ENCODE results near the gene SDK1. TPM values are rescaled to one million over a fixed set of nuclear protein-coding genes. Genes with fewer than 3 reads are reported as not detected.

SDK1 gene
- total RNA-seq, 1 donor from 2014 or later, result 10.9 TPM

DNA sequence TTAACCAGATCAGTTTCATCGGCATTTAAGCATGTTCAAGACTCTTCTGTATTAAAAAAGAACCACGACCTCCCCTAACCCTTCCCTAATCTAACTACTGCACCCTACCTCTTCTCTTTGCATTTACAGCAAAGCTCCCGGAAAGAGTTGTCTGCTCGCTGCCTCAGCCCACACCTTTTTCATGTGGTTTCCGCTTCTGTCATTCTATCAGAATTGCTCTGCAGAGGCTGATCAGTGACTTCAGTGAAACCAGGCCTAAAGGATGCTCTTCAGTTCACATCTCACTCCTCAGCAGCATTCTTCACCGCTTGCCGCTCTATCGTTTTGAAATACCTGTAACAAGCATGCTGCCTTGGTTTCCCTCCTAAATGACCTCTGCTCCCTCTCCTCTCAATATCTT, 160.9 kb downstream of the SDK1 start:
- Mint-ChIP-seq H3K4me3 (ENCODE audit: unreplicated experiment) (no peak overlapping the region), H3K36me3 (ENCODE audit: low read depth) (peaks cover 8% of the 10 kb centered on the region), H3K9me3 (ENCODE audit: low read depth) (peaks cover 5% of the 10 kb centered on the region), H3K27me3 (ENCODE audit: low read depth) (no peaks in the 10 kb centered on the region), H3K4me1 (ENCODE audit: low read depth) (peaks cover 8% of the 10 kb centered on the region), H3K27ac (ENCODE audit: unreplicated experiment) (no peak overlapping the region)
- TF ChIP-seq, protein P1, sequence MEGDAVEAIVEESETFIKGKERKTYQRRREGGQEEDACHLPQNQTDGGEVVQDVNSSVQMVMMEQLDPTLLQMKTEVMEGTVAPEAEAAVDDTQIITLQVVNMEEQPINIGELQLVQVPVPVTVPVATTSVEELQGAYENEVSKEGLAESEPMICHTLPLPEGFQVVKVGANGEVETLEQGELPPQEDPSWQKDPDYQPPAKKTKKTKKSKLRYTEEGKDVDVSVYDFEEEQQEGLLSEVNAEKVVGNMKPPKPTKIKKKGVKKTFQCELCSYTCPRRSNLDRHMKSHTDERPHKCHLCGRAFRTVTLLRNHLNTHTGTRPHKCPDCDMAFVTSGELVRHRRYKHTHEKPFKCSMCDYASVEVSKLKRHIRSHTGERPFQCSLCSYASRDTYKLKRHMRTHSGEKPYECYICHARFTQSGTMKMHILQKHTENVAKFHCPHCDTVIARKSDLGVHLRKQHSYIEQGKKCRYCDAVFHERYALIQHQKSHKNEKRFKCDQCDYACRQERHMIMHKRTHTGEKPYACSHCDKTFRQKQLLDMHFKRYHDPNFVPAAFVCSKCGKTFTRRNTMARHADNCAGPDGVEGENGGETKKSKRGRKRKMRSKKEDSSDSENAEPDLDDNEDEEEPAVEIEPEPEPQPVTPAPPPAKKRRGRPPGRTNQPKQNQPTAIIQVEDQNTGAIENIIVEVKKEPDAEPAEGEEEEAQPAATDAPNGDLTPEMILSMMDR (IDR thresholded peaks at IDR 0.05), result no peak
- DNase-seq (ENCODE audit: low spot score), result no peak

DNA sequence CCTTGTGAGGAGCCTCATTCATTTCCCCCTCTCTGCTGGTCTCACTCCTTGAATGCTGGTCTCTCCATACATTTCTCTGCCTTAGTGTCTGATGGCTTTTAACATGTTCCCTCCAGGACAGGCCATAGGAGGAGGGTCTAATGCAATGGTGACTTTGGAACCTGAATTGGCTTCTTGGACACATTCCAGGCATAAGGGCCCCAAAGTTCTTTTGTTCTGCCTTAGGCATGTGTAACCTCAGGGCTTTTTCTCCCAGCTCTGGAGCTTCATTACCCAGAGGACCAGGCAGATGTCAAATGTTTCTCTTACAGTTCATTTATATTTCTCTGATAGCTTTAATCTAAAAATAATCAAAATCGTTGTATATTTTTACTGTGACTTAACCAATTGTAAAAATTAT, 162.6 kb downstream of the SDK1 start:
- Mint-ChIP-seq H3K4me3 (ENCODE audit: unreplicated experiment) (no peak overlapping the region), H3K27ac (ENCODE audit: unreplicated experiment) (no peak overlapping the region), H3K36me3 (ENCODE audit: low read depth) (peaks cover 5% of the 10 kb centered on the region), H3K4me1 (ENCODE audit: low read depth) (peaks cover 4% of the 10 kb centered on the region), H3K27me3 (ENCODE audit: low read depth) (no peaks in the 10 kb centered on the region), H3K9me3 (ENCODE audit: low read depth) (no peaks in the 10 kb centered on the region)
- no peak for DNase-seq (ENCODE audit: low spot score)
- TF ChIP-seq, protein P1 (IDR thresholded peaks at IDR 0.05), result no peak

DNA sequence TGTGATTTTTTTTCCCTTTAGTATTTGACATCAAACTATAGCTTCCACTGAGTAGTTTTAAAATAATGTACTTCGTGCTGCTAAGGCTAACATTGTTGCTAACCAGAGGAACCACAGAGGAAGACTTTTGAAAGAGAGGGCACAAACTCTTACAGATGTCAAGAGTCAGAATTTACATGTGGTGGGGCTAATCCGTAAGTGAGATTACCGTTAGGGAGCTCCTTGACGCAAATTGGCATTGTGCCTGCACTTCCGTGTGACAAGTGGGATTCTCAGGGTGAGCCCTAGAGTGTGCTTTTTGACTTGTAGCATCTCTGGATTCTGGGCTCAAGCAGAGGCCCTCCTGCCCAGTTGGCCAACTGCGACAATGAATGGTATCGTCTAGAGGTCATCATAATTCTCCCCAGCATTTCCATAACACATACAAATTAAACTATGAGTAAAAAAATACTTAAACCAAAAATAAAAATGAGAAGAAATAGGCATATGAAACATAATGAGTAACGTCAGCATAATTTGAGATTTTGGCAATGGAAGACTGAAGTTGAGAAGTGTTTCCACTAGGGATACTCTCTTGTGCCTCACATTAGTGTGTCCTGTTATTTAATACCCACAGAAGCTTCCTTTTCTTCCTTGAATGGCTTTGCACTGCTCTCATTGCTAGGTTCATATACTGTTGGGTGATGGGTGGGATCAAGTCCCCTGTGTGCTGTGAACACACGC, 164.0 kb downstream of the SDK1 start:
- Mint-ChIP-seq H3K36me3 (ENCODE audit: low read depth) (peaks cover 5% of the 10 kb centered on the region), H3K27me3 (ENCODE audit: low read depth) (no peaks in the 10 kb centered on the region), H3K4me3 (ENCODE audit: unreplicated experiment) (no peak overlapping the region), H3K9me3 (ENCODE audit: low read depth) (no peaks in the 10 kb centered on the region), H3K27ac (ENCODE audit: unreplicated experiment) (no peak overlapping the region), H3K4me1 (ENCODE audit: low read depth) (peaks cover 4% of the 10 kb centered on the region)
- DNase-seq (ENCODE audit: low spot score), result no peak
- TF ChIP-seq, protein P1 (IDR thresholded peaks at IDR 0.05), result no peak

DNA sequence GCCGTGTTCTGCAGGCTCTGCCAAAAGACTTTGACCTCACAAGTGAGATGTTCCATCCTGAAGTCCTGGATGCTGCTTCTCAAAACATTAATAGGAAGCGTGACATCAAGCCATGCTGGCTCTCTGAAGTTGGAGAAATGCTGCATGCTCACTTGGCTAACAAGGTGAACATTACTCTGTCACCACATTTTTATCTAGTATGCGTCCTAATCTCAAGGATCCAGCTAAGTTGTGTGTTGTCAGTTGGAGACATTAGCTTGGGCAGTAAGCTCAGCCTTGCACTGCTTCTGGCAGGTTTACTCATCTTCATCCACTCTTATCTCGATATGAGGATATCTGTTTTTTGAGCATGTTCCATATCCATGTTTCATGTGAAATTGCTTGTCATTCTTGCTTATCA, 165.2 kb downstream of the SDK1 start:
- H3K36me3 Mint-ChIP-seq (ENCODE audit: low read depth), result peaks cover 5% of the 10 kb centered on the region
- no peak overlapping the region for H3K27ac Mint-ChIP-seq (ENCODE audit: unreplicated experiment)
- H3K9me3 Mint-ChIP-seq (ENCODE audit: low read depth), result no peaks in the 10 kb centered on the region
- TF ChIP-seq, protein P1 (IDR thresholded peaks at IDR 0.05), result no peak
- DNase-seq (ENCODE audit: low spot score), result no peak
- H3K27me3 Mint-ChIP-seq (ENCODE audit: low read depth), result no peaks in the 10 kb centered on the region
- H3K4me3 Mint-ChIP-seq (ENCODE audit: unreplicated experiment), result no peak overlapping the region
- H3K4me1 Mint-ChIP-seq (ENCODE audit: low read depth), result peaks cover 4% of the 10 kb centered on the region

DNA sequence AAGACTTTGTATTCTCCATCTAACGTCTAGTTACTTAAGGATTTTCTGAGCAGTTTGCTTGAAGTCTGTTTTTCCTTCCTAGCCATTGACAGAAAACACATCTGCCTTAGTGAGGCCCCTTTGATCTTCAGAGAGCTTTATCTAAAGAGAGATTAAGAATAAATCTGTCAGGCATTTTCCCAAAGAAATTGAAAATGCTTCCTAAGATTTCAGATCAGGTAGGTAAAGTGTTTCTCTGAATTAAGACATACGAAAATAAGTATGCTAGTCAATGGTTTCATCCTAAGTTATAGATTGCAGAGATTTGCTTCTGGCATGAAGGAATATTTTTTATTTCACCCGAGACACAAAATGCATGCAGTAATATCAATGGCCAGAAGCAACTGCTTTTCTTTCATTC, 168.6 kb downstream of the SDK1 start:
- Mint-ChIP-seq H3K27me3 (ENCODE audit: low read depth) (no peaks in the 10 kb centered on the region), H3K36me3 (ENCODE audit: low read depth) (peaks cover 3% of the 10 kb centered on the region), H3K9me3 (ENCODE audit: low read depth) (no peaks in the 10 kb centered on the region), H3K27ac (ENCODE audit: unreplicated experiment) (no peak overlapping the region), H3K4me1 (ENCODE audit: low read depth) (peaks cover 4% of the 10 kb centered on the region), H3K4me3 (ENCODE audit: unreplicated experiment) (no peak overlapping the region)
- TF ChIP-seq, protein P1 (IDR thresholded peaks at IDR 0.05), result no peak
- DNase-seq (ENCODE audit: low spot score), result no peak

Measured in chondrocyte (in vitro differentiated cells).